Caco-2 (cell line): ENCODE measurements around the gene DYNLL2. TPM values are rescaled to one million over a fixed set of nuclear protein-coding genes. Genes with fewer than 3 reads are reported as not detected.

ENCODE experiments used
- BruUV-seq: library from RNA; stranded (reverse); fragments of 400-500 nt; replicated peaks from 2 replicates; lab custom pipeline; 2021; lab: Mats Ljungman, UMichigan
- CTCF ChIA-PET: fragments of 300-600 bp; sonication (Branson Sonifier 250); formaldehyde crosslinking; loops from one replicate; lab custom pipeline; 2022; ENCODE audit warnings: antibody characterized with exemption; lab: Charles Lee
- POLR2A ChIA-PET: fragments of 300-600 bp; sonication (Branson Sonifier 250); formaldehyde crosslinking; loops from one replicate; lab custom pipeline; 2022; ENCODE audit warnings: antibody characterized with exemption; lab: Charles Lee
- DNase-seq, 2 experiments: peaks; one replicate each; pipeline versions ENCODE4 v3.0.0 to v3.0.0-alpha.2; 2020 to 2022
- H3K27me3 ChIP-seq: replicated peaks from 2 replicates; pipeline ENCODE4 v1.6.0; 2011; ENCODE audit warnings: low read length; ENCODE audit not compliant: control insufficient read depth, insufficient read depth
- H3K36me3 ChIP-seq: 2 replicates; pipeline ENCODE4 v1.5.1; 2011; ENCODE audit warnings: low read length; ENCODE audit not compliant: control insufficient read depth, insufficient read depth
- H3K4me1 ChIP-seq: fragments of 250-450 bp; sonication (Bioruptor Pico); 2 replicates; pipeline ENCODE4 v1.5.1; 2020; ENCODE audit warnings: mild to moderate bottlenecking
- H3K4me3 ChIP-seq: 2 replicates; pipeline ENCODE4 v1.5.1; 2011; ENCODE audit warnings: low read depth, mild to moderate bottlenecking, control low read depth, low read length
- H3K9me3 ChIP-seq: fragments of 250-450 bp; sonication (Bioruptor Pico); 2 replicates; pipeline ENCODE4 v1.5.1; 2020; ENCODE audit warnings: mild to moderate bottlenecking, moderate library complexity
- H3K27ac Mint-ChIP-seq: one replicate; pipeline ENCODE4 v1.8.0; 2022; ENCODE audit warnings: mixed read lengths; ENCODE audit not compliant: unreplicated experiment
- H3K27me3 Mint-ChIP-seq: one replicate; pipeline ENCODE4 v1.8.0; 2022; ENCODE audit warnings: mixed read lengths; ENCODE audit not compliant: insufficient read depth, unreplicated experiment
- H3K36me3 Mint-ChIP-seq: one replicate; pipeline ENCODE4 v1.8.0; 2022; ENCODE audit warnings: mild to moderate bottlenecking, mixed read lengths; ENCODE audit not compliant: insufficient read depth, unreplicated experiment
- H3K4me1 Mint-ChIP-seq: one replicate; pipeline ENCODE4 v1.8.0; 2022; ENCODE audit warnings: low read depth, mixed read lengths; ENCODE audit not compliant: unreplicated experiment
- H3K4me3 Mint-ChIP-seq: one replicate; pipeline ENCODE4 v1.8.0; 2022; ENCODE audit warnings: mild to moderate bottlenecking, moderate library complexity, mixed read lengths; ENCODE audit not compliant: unreplicated experiment
- H3K9me3 Mint-ChIP-seq: one replicate; pipeline ENCODE4 v1.8.0; 2022; ENCODE audit warnings: mixed read lengths; ENCODE audit not compliant: unreplicated experiment
- intact Hi-C: fragments of 100-400 bp; cut with micrococcal nuclease; formaldehyde crosslinking; loops from one replicate; pipeline ENCODE4 v1.10.0; 2022; ENCODE audit not compliant: unreplicated experiment
- total RNA-seq: library from RNA; stranded (reverse); gene quantifications from 2 replicates; pipeline ENCODE4 v1.2.3, GENCODE V29; 2022
- TF ChIP-seq, protein P1 (sequence below), 2 experiments: fragments of 200-600 bp in 1 of 2; IDR thresholded peaks; 1 replicate in 1 of 2; 2 replicates in 1 of 2; pipeline versions ENCODE4 v1.5.1 to v1.8.0; 2011 to 2022; ENCODE audit warnings: antibody characterized with exemption in 1 of 2, control low read depth in 1 of 2, inconsistent platforms in 1 of 2, low read depth in 1 of 2, low read length in 1 of 2, mild to moderate bottlenecking in 1 of 2, moderate library complexity in 1 of 2; ENCODE audit not compliant: insufficient read depth in 1 of 2, severe bottlenecking in 1 of 2, unreplicated experiment in 1 of 2

The DYNLL2 gene
- total RNA-seq, 1 experiment from 2014 or later: 80.6 TPM

- no peaks in the 10 kb centered on the region for H3K36me3 ChIP-seq
- BruUV-seq: no TSS peak
- no peaks in the 10 kb centered on the region for H3K9me3 ChIP-seq
- no peaks in the 10 kb centered on the region for H3K27me3 Mint-ChIP-seq
- peaks cover 5% of the 10 kb centered on the region; the same call in 1 of the 2 replicates for H3K4me1 ChIP-seq
- H3K9me3 Mint-ChIP-seq: no peaks in the 10 kb centered on the region
- no peak overlapping the region for H3K4me3 ChIP-seq
- DNase-seq: no peak
- TF ChIP-seq, protein P1, sequence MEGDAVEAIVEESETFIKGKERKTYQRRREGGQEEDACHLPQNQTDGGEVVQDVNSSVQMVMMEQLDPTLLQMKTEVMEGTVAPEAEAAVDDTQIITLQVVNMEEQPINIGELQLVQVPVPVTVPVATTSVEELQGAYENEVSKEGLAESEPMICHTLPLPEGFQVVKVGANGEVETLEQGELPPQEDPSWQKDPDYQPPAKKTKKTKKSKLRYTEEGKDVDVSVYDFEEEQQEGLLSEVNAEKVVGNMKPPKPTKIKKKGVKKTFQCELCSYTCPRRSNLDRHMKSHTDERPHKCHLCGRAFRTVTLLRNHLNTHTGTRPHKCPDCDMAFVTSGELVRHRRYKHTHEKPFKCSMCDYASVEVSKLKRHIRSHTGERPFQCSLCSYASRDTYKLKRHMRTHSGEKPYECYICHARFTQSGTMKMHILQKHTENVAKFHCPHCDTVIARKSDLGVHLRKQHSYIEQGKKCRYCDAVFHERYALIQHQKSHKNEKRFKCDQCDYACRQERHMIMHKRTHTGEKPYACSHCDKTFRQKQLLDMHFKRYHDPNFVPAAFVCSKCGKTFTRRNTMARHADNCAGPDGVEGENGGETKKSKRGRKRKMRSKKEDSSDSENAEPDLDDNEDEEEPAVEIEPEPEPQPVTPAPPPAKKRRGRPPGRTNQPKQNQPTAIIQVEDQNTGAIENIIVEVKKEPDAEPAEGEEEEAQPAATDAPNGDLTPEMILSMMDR (IDR thresholded peaks at IDR 0.05; ENCODE audit: insufficient read depth in 1 of 2, low read depth in 1 of 2, low read length in 1 of 2, severe bottlenecking in 1 of 2, unreplicated experiment in 1 of 2): no peak
- intact Hi-C loops: no loop called here
- H3K4me3 Mint-ChIP-seq: no peak overlapping the region
- CTCF ChIA-PET: no interaction called here
- H3K27me3 ChIP-seq: no peaks in the 10 kb centered on the region
- no peaks in the 10 kb centered on the region for H3K4me1 Mint-ChIP-seq
- POLR2A ChIA-PET: no interaction called here
- no peak overlapping the region for H3K27ac Mint-ChIP-seq
- no peaks in the 10 kb centered on the region for H3K36me3 Mint-ChIP-seq
Observed at GRCh38 chr17:58050966-58051365, 32.3 kb upstream of the DYNLL2 start.

- H3K27me3 Mint-ChIP-seq: no peaks in the 10 kb centered on the region
- POLR2A ChIA-PET: no interaction called here
- H3K4me3 Mint-ChIP-seq: no peak overlapping the region
Observed at GRCh38 chr17:58051468-58051867, 31.8 kb upstream of the DYNLL2 start.

GRCh38 chr17:58052407-58052806 is 30.8 kb upstream of the DYNLL2 start:
- no peaks in the 10 kb centered on the region for H3K36me3 ChIP-seq
- POLR2A ChIA-PET: no interaction called here
- BruUV-seq: no TSS peak
- no peaks in the 10 kb centered on the region for H3K36me3 Mint-ChIP-seq
- H3K27me3 ChIP-seq: no peaks in the 10 kb centered on the region
- no peaks in the 10 kb centered on the region for H3K27me3 Mint-ChIP-seq
- no peak overlapping the region for H3K4me3 ChIP-seq
- no peak for DNase-seq
- H3K4me3 Mint-ChIP-seq: no peak overlapping the region
- TF ChIP-seq, protein P1 (IDR thresholded peaks at IDR 0.05; ENCODE audit: insufficient read depth in 1 of 2, low read depth in 1 of 2, low read length in 1 of 2, severe bottlenecking in 1 of 2, unreplicated experiment in 1 of 2): no peak
- H3K4me1 ChIP-seq: peaks cover 5% of the 10 kb centered on the region; the same call in 1 of the 2 replicates
- no peaks in the 10 kb centered on the region for H3K4me1 Mint-ChIP-seq
- H3K9me3 ChIP-seq: no peaks in the 10 kb centered on the region
- H3K9me3 Mint-ChIP-seq: no peaks in the 10 kb centered on the region
- intact Hi-C loops: no loop called here
- CTCF ChIA-PET: no interaction called here
- H3K27ac Mint-ChIP-seq: no peak overlapping the region

More at GRCh38 chr17:58051468-58051867, 31.8 kb upstream of the DYNLL2 start:
- BruUV-seq: no TSS peak
- no peak overlapping the region for H3K4me3 ChIP-seq
- H3K27me3 ChIP-seq: no peaks in the 10 kb centered on the region
- no peaks in the 10 kb centered on the region for H3K9me3 ChIP-seq
- H3K4me1 ChIP-seq: peaks cover 5% of the 10 kb centered on the region; the same call in 1 of the 2 replicates
- CTCF ChIA-PET: no interaction called here
- no peaks in the 10 kb centered on the region for H3K36me3 ChIP-seq
- Mint-ChIP-seq H3K9me3 (no peaks in the 10 kb centered on the region), H3K36me3 (no peaks in the 10 kb centered on the region), H3K4me1 (no peaks in the 10 kb centered on the region), H3K27ac (no peak overlapping the region)
- TF ChIP-seq, protein P1 (IDR thresholded peaks at IDR 0.05; ENCODE audit: insufficient read depth in 1 of 2, low read depth in 1 of 2, low read length in 1 of 2, severe bottlenecking in 1 of 2, unreplicated experiment in 1 of 2): no peak
- intact Hi-C loops: no loop called here
- DNase-seq: no peak
